ENCODE data around the gene ADIPOR2. TPM values are rescaled to one million over a fixed set of nuclear protein-coding genes. Genes with fewer than 3 reads are reported as not detected.

Gene ADIPOR2
- total and polyA plus RNA-seq, 4 donors = 26.6 to 68.3 (median 41.7) TPM

- no peak for TF ChIP-seq ATF3 (IDR thresholded peaks at IDR 0.05)
- no peak for TF ChIP-seq MAX (IDR thresholded peaks at IDR 0.05)
- TF ChIP-seq JUND (IDR thresholded peaks at IDR 0.05) = no peak
- TF ChIP-seq REST (IDR thresholded peaks at IDR 0.05) = no peak
- TF ChIP-seq YY1 (IDR thresholded peaks at IDR 0.05) = no peak
- TF ChIP-seq ZBTB33 (IDR thresholded peaks at IDR 0.05) = no peak
- TF ChIP-seq FOXA1 (IDR thresholded peaks at IDR 0.05) = no peak
- TF ChIP-seq HNF4G (IDR thresholded peaks at IDR 0.05) = no peak
- TF ChIP-seq GABPA (IDR thresholded peaks at IDR 0.05 in 1 of 2, conservative IDR thresholded peaks at IDR 0.05 in 1 of 2) = no peak
- no peak for TF ChIP-seq EGR1 (IDR thresholded peaks at IDR 0.05; ENCODE audit: low read depth in 2 of 2)
- TF ChIP-seq TAF1 (conservative IDR thresholded peaks at IDR 0.05) = no peak
- no peak for TF ChIP-seq SP1 (IDR thresholded peaks at IDR 0.05)
- TF ChIP-seq RXRA (IDR thresholded peaks at IDR 0.05) = no peak
- no peak for TF ChIP-seq FOXA2 (IDR thresholded peaks at IDR 0.05)
- TF ChIP-seq RAD21 (IDR thresholded peaks at IDR 0.05) = no peak
- TF ChIP-seq NR2F2 (IDR thresholded peaks at IDR 0.05) = no peak
- no peak for TF ChIP-seq HNF4A (conservative IDR thresholded peaks at IDR 0.05)
- no peak for TF ChIP-seq CTCF (IDR thresholded peaks at IDR 0.05; ENCODE audit: low read depth, low read length, missing input control)
- no peak overlapping the region for H3K27ac ChIP-seq (ENCODE audit: low read depth in 1 of 2, low read length in 2 of 2)
- no peak overlapping the region for H3K9ac ChIP-seq (ENCODE audit: low read depth in 1 of 2, low read length in 2 of 2)
- H3K27me3 ChIP-seq (ENCODE audit: control insufficient read depth in 4 of 4, insufficient read depth in 4 of 4, low read length in 3 of 4) = no peaks in the 10 kb centered on the region
- no peaks in the 10 kb centered on the region for H3K9me3 ChIP-seq (ENCODE audit: control insufficient read depth in 4 of 4, low read length in 3 of 4)
- H3K4me3 ChIP-seq (ENCODE audit: low read depth in 1 of 3, low read length in 3 of 3) = no peak overlapping the region
- peaks cover 3 to 21% (median 5%) of the 10 kb centered on the region in 4 donors for H3K36me3 ChIP-seq (ENCODE audit: control insufficient read depth in 4 of 4, insufficient read depth in 3 of 4, low read depth in 1 of 4, low read length in 3 of 4)
- peaks cover 8 to 43% (median 19%) of the 10 kb centered on the region in 4 donors for H3K4me1 ChIP-seq (ENCODE audit: control insufficient read depth in 4 of 4, insufficient read depth in 4 of 4, low read length in 3 of 4)
- WGBS = 89% methylated on average over 8 of the region's 8 CpGs
- no peak for DNase-seq (ENCODE audit: low spot score)
Observed at GRCh38 chr12:1769809-1770494, 79.1 kb downstream of the ADIPOR2 start.
